ENCODE results near the gene AKAP3. TPM values are rescaled to one million over a fixed set of nuclear protein-coding genes. Genes with fewer than 3 reads are reported as not detected.

The AKAP3 gene
- total RNA-seq, 2 donors from 2014 or later = 0.79 to 7.1 TPM

DNA sequence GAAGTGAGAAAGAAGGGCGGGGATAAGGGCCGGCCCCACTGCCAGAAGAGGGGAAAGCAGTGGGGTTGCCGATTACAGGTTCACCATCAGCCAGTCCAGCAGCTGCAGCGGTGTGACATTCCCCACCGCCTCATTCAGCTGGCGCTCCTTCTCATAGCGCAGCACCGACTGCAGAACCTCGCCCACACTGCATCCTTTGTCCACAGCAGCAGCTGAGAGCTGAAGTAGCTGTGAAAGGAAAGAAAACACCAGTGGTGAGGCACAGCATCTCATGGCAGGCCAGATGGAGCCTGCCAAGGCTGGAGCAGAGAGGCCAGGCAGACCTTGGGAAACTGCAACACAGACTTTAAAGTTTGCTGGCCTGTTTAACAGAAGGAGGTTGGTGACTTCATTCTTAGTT, 33.2 kb downstream of the AKAP3 start:
- Histone ChIP-seq H3K9me3 (no peaks in the 10 kb centered on the region), H3K4me1 (no peaks in the 10 kb centered on the region), H3K4me3 (no peak overlapping the region), H3K36me3 (peaks cover 43% of the 10 kb centered on the region), H3K27me3 (no peaks in the 10 kb centered on the region), H3K27ac (no peak overlapping the region)
- no peak for DNase-seq (ENCODE audit: low spot score)
- TF ChIP-seq, protein P1, sequence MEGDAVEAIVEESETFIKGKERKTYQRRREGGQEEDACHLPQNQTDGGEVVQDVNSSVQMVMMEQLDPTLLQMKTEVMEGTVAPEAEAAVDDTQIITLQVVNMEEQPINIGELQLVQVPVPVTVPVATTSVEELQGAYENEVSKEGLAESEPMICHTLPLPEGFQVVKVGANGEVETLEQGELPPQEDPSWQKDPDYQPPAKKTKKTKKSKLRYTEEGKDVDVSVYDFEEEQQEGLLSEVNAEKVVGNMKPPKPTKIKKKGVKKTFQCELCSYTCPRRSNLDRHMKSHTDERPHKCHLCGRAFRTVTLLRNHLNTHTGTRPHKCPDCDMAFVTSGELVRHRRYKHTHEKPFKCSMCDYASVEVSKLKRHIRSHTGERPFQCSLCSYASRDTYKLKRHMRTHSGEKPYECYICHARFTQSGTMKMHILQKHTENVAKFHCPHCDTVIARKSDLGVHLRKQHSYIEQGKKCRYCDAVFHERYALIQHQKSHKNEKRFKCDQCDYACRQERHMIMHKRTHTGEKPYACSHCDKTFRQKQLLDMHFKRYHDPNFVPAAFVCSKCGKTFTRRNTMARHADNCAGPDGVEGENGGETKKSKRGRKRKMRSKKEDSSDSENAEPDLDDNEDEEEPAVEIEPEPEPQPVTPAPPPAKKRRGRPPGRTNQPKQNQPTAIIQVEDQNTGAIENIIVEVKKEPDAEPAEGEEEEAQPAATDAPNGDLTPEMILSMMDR (IDR thresholded peaks at IDR 0.05) = no peak

GRCh38 chr12:4610481-4610880, 38.4 kb downstream of the AKAP3 start:
- Histone ChIP-seq H3K27ac (no peak overlapping the region), H3K9me3 (no peaks in the 10 kb centered on the region), H3K4me1 (peaks cover 0 to 18% of the 10 kb centered on the region in 2 donors), H3K27me3 (no peaks in the 10 kb centered on the region), H3K4me3 (no peak overlapping the region), H3K36me3 (peaks cover 47% of the 10 kb centered on the region)
- DNase-seq (ENCODE audit: low spot score) = no peak
- TF ChIP-seq, protein P1 (IDR thresholded peaks at IDR 0.05) = no peak

GRCh38 chr12:4609071-4609470, 39.8 kb downstream of the AKAP3 start:
- TF ChIP-seq, protein P1 (IDR thresholded peaks at IDR 0.05) = no peak
- no peak for DNase-seq (ENCODE audit: low spot score)
- Histone ChIP-seq H3K4me1 (peaks cover 0 to 18% of the 10 kb centered on the region in 2 donors), H3K9me3 (no peaks in the 10 kb centered on the region), H3K36me3 (peaks cover 37% of the 10 kb centered on the region), H3K27ac (no peak overlapping the region), H3K27me3 (no peaks in the 10 kb centered on the region), H3K4me3 (no peak overlapping the region)

GRCh38 chr12:4607056-4607455, 41.8 kb downstream of the AKAP3 start:
- no peak for DNase-seq (ENCODE audit: low spot score)
- H3K4me1 ChIP-seq = peaks cover 0 to 18% of the 10 kb centered on the region in 2 donors
- H3K4me3 ChIP-seq = no peak overlapping the region
- H3K27me3 ChIP-seq = no peaks in the 10 kb centered on the region
- peaks cover 16% of the 10 kb centered on the region for H3K36me3 ChIP-seq
- TF ChIP-seq, protein P1 (IDR thresholded peaks at IDR 0.05) = no peak
- H3K27ac ChIP-seq = no peak overlapping the region
- H3K9me3 ChIP-seq = no peaks in the 10 kb centered on the region

DNA sequence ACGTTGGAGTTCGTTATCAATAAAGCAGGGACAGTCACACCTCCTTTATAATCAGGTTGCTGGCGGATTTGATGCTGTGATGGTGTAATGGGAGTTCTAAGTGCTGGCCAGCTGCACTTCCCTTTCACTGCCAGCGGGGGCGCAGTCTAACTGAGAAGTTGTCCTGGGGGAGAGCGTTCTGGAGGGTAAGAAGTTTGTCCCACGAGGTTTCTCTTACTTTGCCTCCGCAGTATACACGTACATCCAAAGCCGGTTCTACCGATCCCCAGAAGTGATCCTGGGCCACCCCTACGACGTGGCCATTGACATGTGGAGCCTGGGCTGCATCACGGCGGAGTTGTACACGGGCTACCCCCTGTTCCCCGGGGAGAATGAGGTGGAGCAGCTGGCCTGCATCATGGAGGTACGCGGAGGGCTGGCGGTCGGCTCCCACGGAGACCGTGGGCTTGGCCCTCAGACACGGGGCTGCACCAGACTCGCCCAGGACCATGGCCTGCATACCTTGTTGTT, 44.1 kb downstream of the AKAP3 start:
- no peaks in the 10 kb centered on the region for H3K27me3 ChIP-seq
- H3K36me3 ChIP-seq = no peaks in the 10 kb centered on the region
- peak overlapping the region; percentile 70 to 74 for H3K27ac ChIP-seq
- no peaks in the 10 kb centered on the region for H3K9me3 ChIP-seq
- H3K4me1 ChIP-seq = peaks cover 0 to 18% of the 10 kb centered on the region in 2 donors
- H3K4me3 ChIP-seq = peak overlapping the region; percentile 76
- TF ChIP-seq, protein P1 (IDR thresholded peaks at IDR 0.05) = peak; percentile 99
- DNase-seq (ENCODE audit: low spot score) = peak; percentile 87

DNA sequence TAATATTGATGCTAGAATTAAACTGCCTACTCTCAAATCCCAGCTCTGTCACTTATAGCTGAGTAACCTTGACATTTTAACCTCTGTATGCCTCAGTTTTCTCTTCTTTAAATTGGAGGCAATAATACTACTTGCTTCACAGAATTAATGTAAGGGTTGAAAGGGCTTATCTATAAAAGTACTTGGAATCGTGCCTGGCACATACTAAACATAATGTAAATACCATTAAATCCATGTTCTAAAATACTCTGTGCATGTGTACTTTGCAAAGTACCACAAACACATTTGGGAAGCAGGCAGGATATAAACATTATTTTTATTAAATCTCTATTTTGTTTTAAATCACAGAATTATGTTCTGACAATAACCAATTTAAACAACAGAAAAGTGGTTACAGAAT, 44.9 kb downstream of the AKAP3 start:
- no peaks in the 10 kb centered on the region for H3K9me3 ChIP-seq
- no peaks in the 10 kb centered on the region for H3K36me3 ChIP-seq
- H3K4me1 ChIP-seq = peaks cover 0 to 18% of the 10 kb centered on the region in 2 donors
- TF ChIP-seq, protein P1 (IDR thresholded peaks at IDR 0.05) = no peak
- no peak overlapping the region for H3K4me3 ChIP-seq
- H3K27me3 ChIP-seq = no peaks in the 10 kb centered on the region
- no peak for DNase-seq (ENCODE audit: low spot score)
- H3K27ac ChIP-seq = no peak overlapping the region
